ENCODE results near the gene ZNF322. TPM values are rescaled to one million over a fixed set of nuclear protein-coding genes. Genes with fewer than 3 reads are reported as not detected.

Gene ZNF322
- total RNA-seq, 1 experiment from 2014 or later: 25.1 TPM

- Mint-ChIP-seq H3K4me3 (ENCODE audit: low read depth, unreplicated experiment) (no peak overlapping the region), H3K4me1 (ENCODE audit: low read depth, unreplicated experiment) (peaks cover 7% of the 10 kb centered on the region), H3K27me3 (ENCODE audit: unreplicated experiment) (no peaks in the 10 kb centered on the region), H3K9me3 (ENCODE audit: low read depth, unreplicated experiment) (no peaks in the 10 kb centered on the region), H3K36me3 (ENCODE audit: insufficient read depth, unreplicated experiment) (no peaks in the 10 kb centered on the region), H3K27ac (ENCODE audit: unreplicated experiment) (no peak overlapping the region)
- BruUV-seq (replicated peaks): no TSS peak
- intact Hi-C loops (cut with micrococcal nuclease; ENCODE audit: unreplicated experiment): no loop called here
- DNase-seq: no peak
- TF ChIP-seq CTCF (IDR thresholded peaks at IDR 0.05; ENCODE audit: unreplicated experiment): no peak
- CTCF ChIA-PET: no interaction called here
These were observed 54.7 kb downstream of the ZNF322 start for GRCh38 chr6:26604797-26605196.

GRCh38 chr6:26604026-26604425 lies 55.5 kb downstream of the ZNF322 start:
- intact Hi-C loops (cut with micrococcal nuclease; ENCODE audit: unreplicated experiment): no loop called here
- Mint-ChIP-seq H3K4me3 (ENCODE audit: low read depth, unreplicated experiment) (no peak overlapping the region), H3K27me3 (ENCODE audit: unreplicated experiment) (no peaks in the 10 kb centered on the region), H3K9me3 (ENCODE audit: low read depth, unreplicated experiment) (no peaks in the 10 kb centered on the region), H3K4me1 (ENCODE audit: low read depth, unreplicated experiment) (peaks cover 7% of the 10 kb centered on the region), H3K36me3 (ENCODE audit: insufficient read depth, unreplicated experiment) (no peaks in the 10 kb centered on the region), H3K27ac (ENCODE audit: unreplicated experiment) (no peak overlapping the region)
- no peak for DNase-seq
- CTCF ChIA-PET: no interaction called here
- no TSS peak for BruUV-seq (replicated peaks)
- no peak for TF ChIP-seq CTCF (IDR thresholded peaks at IDR 0.05; ENCODE audit: unreplicated experiment)

GRCh38 chr6:26602262-26602661 lies 57.3 kb downstream of the ZNF322 start:
- CTCF ChIA-PET: no interaction called here
- TF ChIP-seq CTCF (IDR thresholded peaks at IDR 0.05; ENCODE audit: unreplicated experiment): no peak
- Mint-ChIP-seq H3K4me3 (ENCODE audit: low read depth, unreplicated experiment) (no peak overlapping the region), H3K9me3 (ENCODE audit: low read depth, unreplicated experiment) (no peaks in the 10 kb centered on the region), H3K27ac (ENCODE audit: unreplicated experiment) (no peak overlapping the region), H3K27me3 (ENCODE audit: unreplicated experiment) (no peaks in the 10 kb centered on the region), H3K4me1 (ENCODE audit: low read depth, unreplicated experiment) (peaks cover 9% of the 10 kb centered on the region), H3K36me3 (ENCODE audit: insufficient read depth, unreplicated experiment) (no peaks in the 10 kb centered on the region)
- no peak for DNase-seq
- intact Hi-C loops (cut with micrococcal nuclease; ENCODE audit: unreplicated experiment): no loop called here
- BruUV-seq (replicated peaks): no TSS peak

- Mint-ChIP-seq H3K9me3 (ENCODE audit: low read depth, unreplicated experiment) (no peaks in the 10 kb centered on the region), H3K27me3 (ENCODE audit: unreplicated experiment) (no peaks in the 10 kb centered on the region), H3K4me1 (ENCODE audit: low read depth, unreplicated experiment) (peaks cover 9% of the 10 kb centered on the region), H3K27ac (ENCODE audit: unreplicated experiment) (no peak overlapping the region), H3K4me3 (ENCODE audit: low read depth, unreplicated experiment) (no peak overlapping the region), H3K36me3 (ENCODE audit: insufficient read depth, unreplicated experiment) (no peaks in the 10 kb centered on the region)
- CTCF ChIA-PET: no interaction called here
- intact Hi-C loops (cut with micrococcal nuclease; ENCODE audit: unreplicated experiment): no loop called here
- TF ChIP-seq CTCF (IDR thresholded peaks at IDR 0.05; ENCODE audit: unreplicated experiment): no peak
- no TSS peak for BruUV-seq (replicated peaks)
- DNase-seq: no peak
These were observed 58.8 kb downstream of the ZNF322 start for GRCh38 chr6:26600759-26601158.

Data from Calu3 (cell line).